IMR-90 (cell line): ENCODE data around the gene JCAD. TPM values are rescaled to one million over a fixed set of nuclear protein-coding genes. Genes with fewer than 3 reads are reported as not detected.

Experiments used
- ATAC-seq: fragments of 200-7000 bp; cut with Tn5 transposase; 2 replicates; pipeline ENCODE4 v1.9.1; 2020; ENCODE audit warnings: low read depth, mild to moderate bottlenecking, moderate library complexity
- BruUV-seq: library from RNA; stranded (reverse); fragments of 400-500 nt; replicated peaks from 2 replicates; lab custom pipeline; 2021; lab: Mats Ljungman, UMichigan
- CTCF ChIA-PET: fragments of 300-600 bp; formaldehyde crosslinking; extraction: SDS; loops from one replicate; lab custom pipeline; 2021; ENCODE audit warnings: antibody characterized with exemption; lab: Yijun Ruan, JAX
- POLR2A ChIA-PET: fragments of 300-600 bp; sonication (Branson Sonifier 250); formaldehyde crosslinking; loops from one replicate; lab custom pipeline; 2022; ENCODE audit warnings: antibody characterized with exemption; ENCODE audit not compliant: unreplicated experiment; lab: Charles Lee
- DNase-seq: peaks from one replicate; pipeline ENCODE4 v3.0.0; 2013
- H2AFZ ChIP-seq: replicated peaks from 2 replicates; pipeline ENCODE3; 2013; ENCODE audit warnings: low read length, mild to moderate bottlenecking; ENCODE audit not compliant: poor library complexity
- H2AK5ac ChIP-seq: 2 replicates; pipeline ENCODE4 v1.6.1; 2013; ENCODE audit warnings: low read depth, low read length, inconsistent platforms
- H2AK9ac ChIP-seq: replicated peaks from 2 replicates; pipeline ENCODE3; 2013; ENCODE audit warnings: mild to moderate bottlenecking, low read depth, low read length, moderate library complexity; ENCODE audit not compliant: poor library complexity
- H2BK120ac ChIP-seq: 2 replicates; pipeline ENCODE4 v1.6.1; 2013; ENCODE audit warnings: low read depth, low read length, inconsistent platforms
- H2BK15ac ChIP-seq: 3 replicates; pipeline ENCODE4 v1.6.1; 2013; ENCODE audit warnings: low read depth, low read length, inconsistent platforms
- H2BK20ac ChIP-seq: 2 replicates; pipeline ENCODE4 v1.6.1; 2013; ENCODE audit warnings: low read depth, mild to moderate bottlenecking, inconsistent platforms, low read length, moderate library complexity
- H2BK5ac ChIP-seq: 2 replicates; pipeline ENCODE4 v1.6.1; 2013; ENCODE audit warnings: mild to moderate bottlenecking, low read depth, low read length, inconsistent platforms; ENCODE audit not compliant: poor library complexity, severe bottlenecking
- H3K14ac ChIP-seq: replicated peaks from 2 replicates; pipeline ENCODE4 v1.6.1; 2013; ENCODE audit warnings: low read depth, low read length, inconsistent platforms
- H3K18ac ChIP-seq: 2 replicates; pipeline ENCODE4 v1.6.1; 2013; ENCODE audit warnings: low read depth, low read length, control low read depth
- H3K23ac ChIP-seq: 2 replicates; pipeline ENCODE4 v1.6.1; 2013; ENCODE audit warnings: low read depth, low read length, inconsistent platforms
- H3K27ac ChIP-seq: 2 replicates; pipeline ENCODE4 v1.5.1; 2013; ENCODE audit warnings: mild to moderate bottlenecking, control low read depth, low read length; ENCODE audit not compliant: insufficient read depth
- H3K27me3 ChIP-seq: 2 replicates; pipeline ENCODE4 v1.6.1; 2013; ENCODE audit warnings: low read length; ENCODE audit not compliant: control insufficient read depth, insufficient read depth
- H3K36me3 ChIP-seq: 2 replicates; pipeline ENCODE4 v1.6.1; 2013; ENCODE audit warnings: low read length, mixed read lengths; ENCODE audit not compliant: control insufficient read depth, insufficient read depth
- H3K4ac ChIP-seq: 2 replicates; pipeline ENCODE4 v1.6.1; 2013; ENCODE audit warnings: low read depth, low read length, inconsistent platforms
- H3K4me1 ChIP-seq: 2 replicates; pipeline ENCODE4 v1.6.1; 2013; ENCODE audit warnings: low read length, mixed read lengths; ENCODE audit not compliant: control insufficient read depth, insufficient read depth
- H3K4me2 ChIP-seq: 2 replicates; pipeline ENCODE4 v1.6.1; 2013; ENCODE audit warnings: low read depth, mild to moderate bottlenecking, control low read depth, low read length, moderate library complexity
- H3K4me3 ChIP-seq: 2 replicates; pipeline ENCODE4 v1.5.1; 2013; ENCODE audit warnings: low read depth, mild to moderate bottlenecking, control low read depth, low read length, moderate library complexity; ENCODE audit not compliant: insufficient read depth
- H3K56ac ChIP-seq: 2 replicates; pipeline ENCODE4 v1.6.1; 2013; ENCODE audit warnings: low read length, inconsistent platforms; ENCODE audit not compliant: insufficient read depth; ENCODE audit errors: extremely low read depth
- H3K79me1 ChIP-seq, 2 experiments: 2 replicates each; pipeline ENCODE4 v1.6.1; 2013; ENCODE audit warnings: low read length in 2 of 2, inconsistent platforms in 1 of 2, low read depth in 1 of 2
- H3K9ac ChIP-seq: 2 replicates; pipeline ENCODE4 v1.6.1; 2013; ENCODE audit warnings: low read depth, low read length, control low read depth
- H3K9me1 ChIP-seq: 2 replicates; pipeline ENCODE4 v1.6.1; 2013; ENCODE audit warnings: low read length, inconsistent platforms; ENCODE audit not compliant: insufficient read depth
- H3K9me3 ChIP-seq: 2 replicates; pipeline ENCODE4 v1.6.1; 2013; ENCODE audit warnings: low read length; ENCODE audit not compliant: control insufficient read depth, insufficient read depth
- H4K20me1 ChIP-seq: 2 replicates; pipeline ENCODE4 v1.6.1; 2013; ENCODE audit warnings: low read length, inconsistent platforms; ENCODE audit not compliant: insufficient read depth
- H4K5ac ChIP-seq: 2 replicates; pipeline ENCODE4 v1.6.1; 2013; ENCODE audit warnings: mild to moderate bottlenecking, low read depth, low read length, control low read depth
- H4K8ac ChIP-seq, 2 experiments: 2 replicates each; pipeline ENCODE4 v1.6.1; 2013; ENCODE audit warnings: low read depth in 2 of 2, low read length in 2 of 2, control low read depth in 1 of 2, inconsistent platforms in 1 of 2
- H4K91ac ChIP-seq: 2 replicates; pipeline ENCODE4 v1.6.1; 2013; ENCODE audit warnings: low read depth, low read length, inconsistent platforms; ENCODE audit not compliant: insufficient read depth
- BHLHE40 ChIP-seq: fragments of 150-350 bp; IDR thresholded peaks from 2 replicates; pipeline ENCODE4 v1.6.1; 2016; ENCODE audit warnings: mild to moderate bottlenecking, low read depth, low read length
- CEBPB ChIP-seq: IDR thresholded peaks from 2 replicates; pipeline ENCODE4 v1.6.1; 2012; ENCODE audit warnings: low read depth, low read length, improper control_type of control experiment
- FOS ChIP-seq: fragments of 150-350 bp; IDR thresholded peaks from 2 replicates; pipeline ENCODE4 v1.6.1; 2016; ENCODE audit warnings: low read depth, low read length
- MXI1 ChIP-seq: IDR thresholded peaks from 2 replicates; pipeline ENCODE4 v1.6.1; 2012; ENCODE audit warnings: low read depth, mild to moderate bottlenecking, low read length, moderate library complexity, borderline replicate concordance
- NFE2L2 ChIP-seq: fragments of 150-350 bp; IDR thresholded peaks from 2 replicates; pipeline ENCODE4 v1.6.1; 2016; ENCODE audit warnings: low read depth, mild to moderate bottlenecking, low read length
- RFX5 ChIP-seq: IDR thresholded peaks from 2 replicates; pipeline ENCODE4 v1.8.0; 2012; ENCODE audit warnings: low read depth, mild to moderate bottlenecking, low read length, moderate library complexity
- WGBS, 2 experiments: methylation state at CpG; one replicate each; pipeline versions ENCODE4 v1.1.5 to v1.1.7; 2013; ENCODE audit warnings: missing lambda C conversion rate in 2 of 2; ENCODE audit not compliant: insufficient read length in 1 of 2; ENCODE audit errors: extremely low coverage in 2 of 2; 5-methylcytosine and 5-hydroxymethylcytosine counted together
- dilution Hi-C: fragments of 300-500 bp; cut with HindIII; formaldehyde crosslinking; loops from one replicate; pipeline ENCODE4 v1.14.3; 2018; ENCODE audit warnings: low sequenced_read_pairs; ENCODE audit not compliant: unreplicated experiment
- in situ Hi-C: fragments of 300-500 bp; cut with MboI; formaldehyde crosslinking; loops from 3 replicates; pipeline ENCODE4 v1.14.3; 2019; ENCODE audit warnings: low sequenced_read_pairs, inconsistent platforms, mixed read lengths
- intact Hi-C: fragments of 100-400 bp; cut with micrococcal nuclease; formaldehyde crosslinking; loops from 2 replicates; pipeline ENCODE4 v1.10.0; 2022
- polyA plus RNA-seq, 3 experiments: library from polyadenylated mRNA; depleted of rRNA; stranded (reverse); fragments of >200 nt; gene quantifications; 2 replicates each; pipeline ENCODE4 v1.2.3, GENCODE V29; 2012; ENCODE audit warnings: low replicate concordance in 1 of 3
- total RNA-seq: library from RNA; depleted of rRNA; stranded (reverse); fragments of >200 nt; gene quantifications from 2 replicates; pipeline ENCODE4 v1.2.3, GENCODE V29; 2012
- TF ChIP-seq, protein P1 (sequence below): fragments of 150-350 bp; IDR thresholded peaks from 2 replicates; pipeline ENCODE4 v1.6.1; 2017; ENCODE audit warnings: mild to moderate bottlenecking, antibody characterized with exemption, low read length, low read depth
- TF ChIP-seq, protein P2 (sequence below): conservative IDR thresholded peaks from 2 replicates; pipeline ENCODE4 v1.5.1; 2012; ENCODE audit warnings: mild to moderate bottlenecking, low read depth, low read length, improper control_type of control experiment

JCAD gene
- total and polyA plus RNA-seq, 2 of the 4 experiments (the other 2 are of a cell fraction), result 15.9 to 16.8 TPM

DNA sequence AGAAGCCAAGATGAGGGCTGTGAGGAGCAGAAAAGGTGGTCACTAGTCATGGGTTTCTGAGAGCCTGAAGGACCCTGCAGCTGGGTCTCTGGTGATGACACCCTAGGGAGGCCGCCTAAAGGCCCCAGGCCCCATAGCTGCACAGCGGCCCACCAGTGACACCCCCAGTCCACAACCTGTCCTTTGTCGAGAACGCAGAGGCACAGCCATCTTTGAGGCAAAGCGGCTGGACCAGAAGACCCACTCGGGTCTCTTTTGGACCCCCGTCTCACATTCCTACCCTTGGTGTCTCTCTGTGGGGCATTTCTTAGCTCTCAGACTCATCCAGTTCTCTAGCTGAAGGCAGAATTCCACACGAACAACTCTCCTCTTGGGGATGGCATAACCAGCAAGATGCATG, 18.8 kb downstream of the JCAD start (continued):
- TF ChIP-seq FOS (no peak), RFX5 (no peak), CEBPB (no peak)
- TF ChIP-seq, protein P1, sequence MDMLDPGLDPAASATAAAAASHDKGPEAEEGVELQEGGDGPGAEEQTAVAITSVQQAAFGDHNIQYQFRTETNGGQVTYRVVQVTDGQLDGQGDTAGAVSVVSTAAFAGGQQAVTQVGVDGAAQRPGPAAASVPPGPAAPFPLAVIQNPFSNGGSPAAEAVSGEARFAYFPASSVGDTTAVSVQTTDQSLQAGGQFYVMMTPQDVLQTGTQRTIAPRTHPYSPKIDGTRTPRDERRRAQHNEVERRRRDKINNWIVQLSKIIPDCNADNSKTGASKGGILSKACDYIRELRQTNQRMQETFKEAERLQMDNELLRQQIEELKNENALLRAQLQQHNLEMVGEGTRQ, result no peak

DNA sequence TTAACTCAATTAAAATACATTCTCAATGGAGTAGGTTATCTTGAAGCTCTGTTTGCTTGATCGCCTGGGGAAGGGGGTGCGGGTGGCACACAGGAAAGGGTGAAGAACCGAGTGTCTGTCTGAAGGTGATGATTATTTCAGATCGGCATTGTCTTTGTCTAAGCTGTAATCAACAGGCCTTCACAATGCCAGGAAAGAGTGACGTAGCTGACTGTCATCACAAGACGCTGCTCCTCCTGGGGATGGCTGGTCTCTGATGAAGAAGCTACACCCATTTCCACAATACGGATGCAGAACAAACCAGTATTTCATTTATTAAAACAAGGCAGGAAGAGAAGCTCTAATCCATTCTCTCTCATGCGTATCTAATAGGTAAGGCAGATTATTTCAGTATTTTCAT, 19.4 kb downstream of the JCAD start:
- Histone ChIP-seq H3K79me1 (peaks cover 58 to 98% of the 10 kb centered on the region in 2 experiments), H3K27ac (no peak overlapping the region), H3K18ac (no peak overlapping the region), H3K4me2 (no peak overlapping the region), H3K4me3 (no peak overlapping the region), H4K91ac (no peak overlapping the region), H3K23ac (no peak overlapping the region), H3K9me3 (no peaks in the 10 kb centered on the region), H3K27me3 (no peaks in the 10 kb centered on the region), H2BK15ac (no peak overlapping the region), H3K36me3 (peaks cover 69% of the 10 kb centered on the region), H2AFZ (no peak overlapping the region), H2AK9ac (no peak overlapping the region), H2AK5ac (no peak overlapping the region), H3K14ac (no peak overlapping the region), H4K5ac (no peak overlapping the region), H4K8ac (no peak overlapping the region), H3K4me1 (peaks cover 4% of the 10 kb centered on the region), H3K9ac (no peak overlapping the region), H4K20me1 (peaks cover 83% of the 10 kb centered on the region), H3K4ac (no peak overlapping the region), H2BK20ac (no peak overlapping the region), H2BK120ac (no peak overlapping the region), H3K56ac (no peak overlapping the region), H2BK5ac (no peak overlapping the region), H3K9me1 (peaks cover 40% of the 10 kb centered on the region)
- ATAC-seq (no peak), DNase-seq (no peak)
- POLR2A ChIA-PET, result no interaction called here
- WGBS, 2 experiments, result no CpG with 5 or more reads among the region's 8 CpGs
- no peak for TF ChIP-seq BHLHE40
- no peak for TF ChIP-seq MXI1
- TF ChIP-seq FOS, result no peak
- no peak for TF ChIP-seq NFE2L2
- TF ChIP-seq, protein P2, sequence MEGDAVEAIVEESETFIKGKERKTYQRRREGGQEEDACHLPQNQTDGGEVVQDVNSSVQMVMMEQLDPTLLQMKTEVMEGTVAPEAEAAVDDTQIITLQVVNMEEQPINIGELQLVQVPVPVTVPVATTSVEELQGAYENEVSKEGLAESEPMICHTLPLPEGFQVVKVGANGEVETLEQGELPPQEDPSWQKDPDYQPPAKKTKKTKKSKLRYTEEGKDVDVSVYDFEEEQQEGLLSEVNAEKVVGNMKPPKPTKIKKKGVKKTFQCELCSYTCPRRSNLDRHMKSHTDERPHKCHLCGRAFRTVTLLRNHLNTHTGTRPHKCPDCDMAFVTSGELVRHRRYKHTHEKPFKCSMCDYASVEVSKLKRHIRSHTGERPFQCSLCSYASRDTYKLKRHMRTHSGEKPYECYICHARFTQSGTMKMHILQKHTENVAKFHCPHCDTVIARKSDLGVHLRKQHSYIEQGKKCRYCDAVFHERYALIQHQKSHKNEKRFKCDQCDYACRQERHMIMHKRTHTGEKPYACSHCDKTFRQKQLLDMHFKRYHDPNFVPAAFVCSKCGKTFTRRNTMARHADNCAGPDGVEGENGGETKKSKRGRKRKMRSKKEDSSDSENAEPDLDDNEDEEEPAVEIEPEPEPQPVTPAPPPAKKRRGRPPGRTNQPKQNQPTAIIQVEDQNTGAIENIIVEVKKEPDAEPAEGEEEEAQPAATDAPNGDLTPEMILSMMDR, result no peak
- no peak for TF ChIP-seq CEBPB
- in situ Hi-C loops, result no loop called here
- dilution Hi-C loops, result no loop called here
- BruUV-seq, result no TSS peak
- CTCF ChIA-PET, result no interaction called here
- intact Hi-C loops, result loop anchor here (5.0 kb wide), 1 partner anchor 307 kb away; the partner anchor contains the start of gene MTPAP
